ENCODE measurements around the gene ARMC6. TPM values are rescaled to one million over a fixed set of nuclear protein-coding genes. Genes with fewer than 3 reads are reported as not detected.

ARMC6 gene
- total and polyA plus RNA-seq, 2 experiments from 2014 or later = 40.9 to 112 TPM

GRCh38 chr19:19057317-19057716, 23.9 kb downstream of the ARMC6 start:
- no peak for TF ChIP-seq ZNF114 (CRISPR knock-in tag; IDR thresholded peaks at IDR 0.05)
- TF ChIP-seq ETS1 (IDR thresholded peaks at IDR 0.05) = no peak

GRCh38 chr19:19057720-19058119, 24.3 kb downstream of the ARMC6 start:
- no peak for ATAC-seq
- Mint-ChIP-seq H3K4me1 (peaks cover 5% of the 10 kb centered on the region; the same call in 2 of the 3 replicates), H3K36me3 (ENCODE audit: low read depth) (peaks cover 46% of the 10 kb centered on the region), H3K27me3 (ENCODE audit: insufficient read depth, low read depth, poor library complexity) (peaks cover 11% of the 10 kb centered on the region), H3K4me3 (no peak overlapping the region), H3K9me3 (no peaks in the 10 kb centered on the region), H3K27ac (no peak overlapping the region)
- Histone ChIP-seq H2AFZ (no peak overlapping the region), H3K27me3 (ENCODE audit: insufficient read depth) (no peaks in the 10 kb centered on the region), H3K79me2 (replicated peaks; ENCODE audit: insufficient read depth) (no peaks in the 10 kb centered on the region), H3K4me2 (no peak overlapping the region), H3K9me2 (ENCODE audit: insufficient read depth) (no peaks in the 10 kb centered on the region), H4K20me1 (replicated peaks; ENCODE audit: insufficient read depth) (peaks cover 10% of the 10 kb centered on the region; the same call in 1 of the 2 replicates), H3K36me3 (ENCODE audit: insufficient read depth) (peaks cover 6% of the 10 kb centered on the region; the same call in 1 of the 2 replicates), H3F3A (replicated peaks; ENCODE audit: low read depth) (peaks cover 14% of the 10 kb centered on the region), H3K4me3 (no peak overlapping the region), H3K4me1 (ENCODE audit: insufficient read depth) (no peaks in the 10 kb centered on the region; the same call in 1 of the 2 replicates), H3K27ac (ENCODE audit: low read depth) (no peak overlapping the region)
- no peak for TF ChIP-seq EZH2 (IDR thresholded peaks at IDR 0.05; ENCODE audit: low read depth, unreplicated experiment)
- TF ChIP-seq EZH2phosphoT487 (IDR thresholded peaks at IDR 0.05; ENCODE audit: unreplicated experiment) = no peak
- no peak for TF ChIP-seq POLR2AphosphoS5 (IDR thresholded peaks at IDR 0.05; ENCODE audit: low read depth)
- no peak for TF ChIP-seq STAT1 (IDR thresholded peaks at IDR 0.05; ENCODE audit: unreplicated experiment)
- no peak for TF ChIP-seq NANOG (IDR thresholded peaks at IDR 0.05; ENCODE audit: borderline replicate concordance)
- TF ChIP-seq ETS1 (IDR thresholded peaks at IDR 0.05) = no peak
- TF ChIP-seq REST (IDR thresholded peaks at IDR 0.05; ENCODE audit: unreplicated experiment) = no peak
- no peak for TF ChIP-seq JUNB (IDR thresholded peaks at IDR 0.05; ENCODE audit: unreplicated experiment)
- no peak for TF ChIP-seq CREB1 (CRISPR knock-in tag; IDR thresholded peaks at IDR 0.05; ENCODE audit: low read depth)
- TF ChIP-seq CTCF (conservative IDR thresholded peaks at IDR 0.05; ENCODE audit: low read depth in 2 of 2) = no peak
- no peak for DNase-seq (ENCODE audit: low spot score)

More at GRCh38 chr19:19057317-19057716, 23.9 kb downstream of the ARMC6 start:
- Histone ChIP-seq H3K27me3 (ENCODE audit: insufficient read depth) (no peaks in the 10 kb centered on the region), H3K9me2 (ENCODE audit: insufficient read depth) (no peaks in the 10 kb centered on the region), H3K4me3 (no peak overlapping the region), H3K79me2 (replicated peaks; ENCODE audit: insufficient read depth) (no peaks in the 10 kb centered on the region), H3K27ac (ENCODE audit: low read depth) (no peak overlapping the region), H3F3A (replicated peaks; ENCODE audit: low read depth) (peaks cover 10% of the 10 kb centered on the region), H2AFZ (no peak overlapping the region), H3K36me3 (ENCODE audit: insufficient read depth) (peaks cover 6% of the 10 kb centered on the region; the same call in 1 of the 2 replicates), H3K4me1 (ENCODE audit: insufficient read depth) (no peaks in the 10 kb centered on the region; the same call in 1 of the 2 replicates), H3K4me2 (no peak overlapping the region), H4K20me1 (replicated peaks; ENCODE audit: insufficient read depth) (peaks cover 10% of the 10 kb centered on the region; the same call in 1 of the 2 replicates)
- ATAC-seq (no peak), DNase-seq (ENCODE audit: low spot score) (no peak)
- H3K4me1 Mint-ChIP-seq = peaks cover 1% of the 10 kb centered on the region; the same call in 2 of the 3 replicates
- H3K9me3 Mint-ChIP-seq = no peaks in the 10 kb centered on the region
- no peak overlapping the region for H3K27ac Mint-ChIP-seq
- H3K36me3 Mint-ChIP-seq (ENCODE audit: low read depth) = peaks cover 47% of the 10 kb centered on the region
- peaks cover 11% of the 10 kb centered on the region for H3K27me3 Mint-ChIP-seq (ENCODE audit: insufficient read depth, low read depth, poor library complexity)
- H3K4me3 Mint-ChIP-seq = no peak overlapping the region
